NB4 (cell line): Measurements from ENCODE around the gene C2CD2L.
"Not testable (repeated sequence)": the region's sequence is repeated elsewhere in the genome, so short reads cannot be mapped to it uniquely, and the experiment has no call there.

Experiments used
- DNase-seq: peaks from one replicate; pipeline ENCODE4 v3.0.0; 2010; ENCODE audit warnings: low read depth
- H3K4me3 ChIP-seq: one replicate; pipeline ENCODE4 v1.5.1; 2011; ENCODE audit warnings: mild to moderate bottlenecking, low read depth, low read length, moderate library complexity
- MAX ChIP-seq: IDR thresholded peaks from 2 replicates; pipeline ENCODE4 v1.6.1; 2011; ENCODE audit warnings: low read depth, low read length
- MYC ChIP-seq: IDR thresholded peaks from 2 replicates; pipeline ENCODE4 v1.6.1; 2011; ENCODE audit warnings: low read depth, low read length
- POLR2A ChIP-seq: IDR thresholded peaks from 2 replicates; pipeline ENCODE4 v1.6.1; 2011; ENCODE audit warnings: mild to moderate bottlenecking; ENCODE audit not compliant: insufficient read length; ENCODE audit errors: extremely low read depth
- TF ChIP-seq, protein P1 (sequence below): IDR thresholded peaks from one replicate; pipeline ENCODE4 v1.5.1; 2012; ENCODE audit warnings: low read depth, low read length

Gene C2CD2L

DNA sequence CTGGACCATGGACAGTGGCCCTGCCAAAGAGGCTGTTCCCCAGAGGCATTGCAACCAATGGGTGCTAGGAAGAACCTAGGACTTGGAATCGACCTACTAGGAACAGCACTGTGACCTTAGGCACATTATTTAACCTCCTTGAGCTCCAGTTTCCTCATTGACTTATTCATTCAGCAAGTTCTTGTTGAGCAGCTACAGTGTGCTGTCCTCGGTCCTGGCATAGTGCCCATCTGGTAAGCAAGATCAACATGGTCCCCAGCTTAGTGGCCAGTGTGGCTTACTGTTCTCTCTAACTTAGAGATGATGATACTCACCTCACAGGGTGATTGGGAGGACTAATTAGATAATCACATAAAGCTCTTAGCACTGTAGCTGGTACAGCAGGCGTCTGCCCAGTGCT is 49.9 kb downstream of the C2CD2L start:
- TF ChIP-seq MAX, result no peak
- no peak for TF ChIP-seq MYC
- TF ChIP-seq, protein P1, sequence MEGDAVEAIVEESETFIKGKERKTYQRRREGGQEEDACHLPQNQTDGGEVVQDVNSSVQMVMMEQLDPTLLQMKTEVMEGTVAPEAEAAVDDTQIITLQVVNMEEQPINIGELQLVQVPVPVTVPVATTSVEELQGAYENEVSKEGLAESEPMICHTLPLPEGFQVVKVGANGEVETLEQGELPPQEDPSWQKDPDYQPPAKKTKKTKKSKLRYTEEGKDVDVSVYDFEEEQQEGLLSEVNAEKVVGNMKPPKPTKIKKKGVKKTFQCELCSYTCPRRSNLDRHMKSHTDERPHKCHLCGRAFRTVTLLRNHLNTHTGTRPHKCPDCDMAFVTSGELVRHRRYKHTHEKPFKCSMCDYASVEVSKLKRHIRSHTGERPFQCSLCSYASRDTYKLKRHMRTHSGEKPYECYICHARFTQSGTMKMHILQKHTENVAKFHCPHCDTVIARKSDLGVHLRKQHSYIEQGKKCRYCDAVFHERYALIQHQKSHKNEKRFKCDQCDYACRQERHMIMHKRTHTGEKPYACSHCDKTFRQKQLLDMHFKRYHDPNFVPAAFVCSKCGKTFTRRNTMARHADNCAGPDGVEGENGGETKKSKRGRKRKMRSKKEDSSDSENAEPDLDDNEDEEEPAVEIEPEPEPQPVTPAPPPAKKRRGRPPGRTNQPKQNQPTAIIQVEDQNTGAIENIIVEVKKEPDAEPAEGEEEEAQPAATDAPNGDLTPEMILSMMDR, result no peak
- TF ChIP-seq POLR2A, result no peak
- no peak overlapping the region for H3K4me3 ChIP-seq
- peak; percentile 40 for DNase-seq

- H3K4me3 ChIP-seq, result no peak overlapping the region
- TF ChIP-seq, protein P1, result no peak
- TF ChIP-seq MYC, result no peak
- no peak for TF ChIP-seq MAX
- TF ChIP-seq POLR2A, result no peak
- DNase-seq, result no peak
These were observed 51.3 kb downstream of the C2CD2L start for GRCh38 chr11:119158467-119158866.

DNA sequence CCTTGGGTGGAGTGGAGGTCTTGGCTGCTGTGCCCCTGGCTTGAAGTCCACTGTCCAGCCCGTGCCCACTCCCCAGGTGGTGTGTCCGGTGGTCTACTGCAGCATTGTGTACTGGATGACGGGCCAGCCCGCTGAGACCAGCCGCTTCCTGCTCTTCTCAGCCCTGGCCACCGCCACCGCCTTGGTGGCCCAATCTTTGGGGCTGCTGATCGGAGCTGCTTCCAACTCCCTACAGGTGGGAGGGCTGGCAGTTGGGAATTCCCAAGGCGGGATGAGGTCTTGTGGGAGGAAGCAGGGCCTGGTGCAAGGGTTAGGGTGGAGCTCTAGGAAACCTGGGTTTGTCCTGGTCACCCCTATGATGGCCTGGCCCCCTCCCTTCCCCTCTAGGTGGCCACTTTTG is 53.0 kb downstream of the C2CD2L start:
- H3K4me3 ChIP-seq, result no peak overlapping the region
- TF ChIP-seq, protein P1, result no peak
- TF ChIP-seq MAX (no peak), POLR2A (no peak), MYC (no peak)
- DNase-seq, result no peak

DNA sequence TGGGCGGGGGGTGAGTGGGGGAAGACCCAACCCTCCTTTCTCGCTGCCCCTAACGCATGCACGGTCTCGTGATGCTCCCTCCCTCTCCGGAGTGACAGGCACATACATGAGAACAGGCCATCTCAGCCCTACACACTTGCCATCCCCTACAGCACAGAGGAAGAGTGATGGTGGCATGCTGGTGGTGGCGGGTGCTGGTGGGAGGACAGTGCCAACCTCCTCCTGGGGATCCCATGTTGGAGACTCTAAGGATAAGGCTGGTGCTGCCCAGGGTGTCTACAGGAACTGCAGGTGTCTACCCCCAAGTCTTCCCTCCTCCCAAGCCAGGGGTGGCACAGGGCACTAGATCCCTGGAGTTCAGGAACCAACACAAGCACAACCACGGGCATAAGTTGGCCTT is 54.7 kb downstream of the C2CD2L start:
- TF ChIP-seq, protein P1, result no peak
- TF ChIP-seq MYC (no peak), POLR2A (no peak), MAX (no peak)
- no peak overlapping the region for H3K4me3 ChIP-seq
- DNase-seq, result no peak

- TF ChIP-seq MAX (no peak), MYC (no peak), POLR2A (no peak)
- TF ChIP-seq, protein P1, result no peak
- H3K4me3 ChIP-seq, result no peak overlapping the region
- DNase-seq, result peak; percentile 49
These were observed 59.4 kb downstream of the C2CD2L start for GRCh38 chr11:119166368-119167076.

GRCh38 chr11:119167077-119167458 is 59.9 kb downstream of the C2CD2L start:
- H3K4me3 ChIP-seq, DNase-seq: not testable (repeated sequence)
